H1 (cell line): Measurements from ENCODE around the gene ANO9. TPM values are rescaled to one million over a fixed set of nuclear protein-coding genes. Genes with fewer than 3 reads are reported as not detected.

Experiments
- CTCF ChIA-PET: fragments of 300-600 bp; sonication (Branson Sonifier 250); formaldehyde crosslinking; loops from one replicate; lab custom pipeline; 2021; ENCODE audit not compliant: partially characterized antibody; lab: Charles Lee
- POLR2A ChIA-PET: fragments of 300-600 bp; sonication (Branson Sonifier 250); formaldehyde crosslinking; loops from one replicate; lab custom pipeline; 2021; ENCODE audit warnings: inconsistent platforms; ENCODE audit not compliant: partially characterized antibody; lab: Charles Lee
- DNase-seq, 2 experiments: peaks; one replicate each; pipeline versions ENCODE4 v3.0.0 to v3.0.0-alpha.2; 2010 to 2022; ENCODE audit warnings: low spot score in 2 of 2, low read depth in 1 of 2, mixed read lengths in 1 of 2
- FAIRE-seq: peaks from 2 replicates; lab custom pipeline; 2011; peaks lifted over from hg19 to GRCh38; lab: Jason Lieb, UNC
- H2AFZ ChIP-seq: 2 replicates; pipeline ENCODE4 v1.8.1; 2012; ENCODE audit warnings: low read length, inconsistent platforms
- H2AK5ac ChIP-seq: 2 replicates; pipeline ENCODE4 v1.6.1; 2013; ENCODE audit warnings: low read depth, low read length
- H2BK120ac ChIP-seq: replicated peaks from 2 replicates; pipeline ENCODE3; 2013; ENCODE audit warnings: low read depth, low read length, inconsistent platforms
- H2BK12ac ChIP-seq: 2 replicates; pipeline ENCODE4 v1.6.1; 2013; ENCODE audit warnings: low read depth, low read length
- H2BK15ac ChIP-seq: 2 replicates; pipeline ENCODE4 v1.6.1; 2013; ENCODE audit warnings: low read length
- H2BK20ac ChIP-seq: 2 replicates; pipeline ENCODE4 v1.6.1; 2013; ENCODE audit warnings: low read length
- H2BK5ac ChIP-seq: 2 replicates; pipeline ENCODE4 v1.6.1; 2013; ENCODE audit warnings: low read depth, low read length
- H3K14ac ChIP-seq: 2 replicates; pipeline ENCODE4 v1.6.1; 2013; ENCODE audit warnings: inconsistent platforms; ENCODE audit not compliant: insufficient read length
- H3K18ac ChIP-seq: 2 replicates; pipeline ENCODE4 v1.6.1; 2013; ENCODE audit warnings: low read length; ENCODE audit errors: extremely low read depth
- H3K23ac ChIP-seq: 2 replicates; pipeline ENCODE4 v1.6.1; 2013; ENCODE audit warnings: inconsistent platforms; ENCODE audit not compliant: insufficient read length
- H3K23me2 ChIP-seq: 2 replicates; pipeline ENCODE4 v1.6.1; 2013; ENCODE audit warnings: low read depth, low read length
- H3K27ac ChIP-seq: 2 replicates; pipeline ENCODE4 v1.6.1; 2011; ENCODE audit warnings: low read depth, low read length, inconsistent platforms
- H3K27me3 ChIP-seq, 4 experiments: replicated peaks in 1 of 4; 1 replicate in 1 of 4; 2 replicates in 3 of 4; pipeline versions ENCODE4 v1.6.1 to v1.8.1; 2011 to 2013; ENCODE audit warnings: low read length in 3 of 4, mild to moderate bottlenecking in 3 of 4, inconsistent platforms in 2 of 4, mixed read lengths in 2 of 4, moderate library complexity in 1 of 4; ENCODE audit not compliant: control insufficient read depth in 3 of 4, insufficient read depth in 3 of 4; ENCODE audit errors: extremely low read depth in 1 of 4
- H3K36me3 ChIP-seq, 4 experiments: 2 replicates each; pipeline versions ENCODE4 v1.6.1 to v1.8.1; 2011 to 2013; ENCODE audit warnings: mild to moderate bottlenecking in 4 of 4, low read length in 3 of 4, moderate library complexity in 2 of 4, control low read depth in 1 of 4, inconsistent platforms in 1 of 4; ENCODE audit not compliant: insufficient read depth in 4 of 4, control insufficient read depth in 2 of 4
- H3K4ac ChIP-seq: replicated peaks from 2 replicates; pipeline ENCODE3; 2013; ENCODE audit warnings: low read length, low read depth, mixed read lengths, inconsistent platforms; ENCODE audit not compliant: insufficient read length
- H3K4me1 ChIP-seq, 4 experiments: replicated peaks in 1 of 4; 1 replicate in 1 of 4; 2 replicates in 3 of 4; pipeline versions ENCODE4 v1.6.1 to v1.8.1; 2011 to 2013; ENCODE audit warnings: low read length in 3 of 4, inconsistent platforms in 2 of 4, mixed read lengths in 1 of 4; ENCODE audit not compliant: insufficient read depth in 4 of 4, control insufficient read depth in 3 of 4
- H3K4me2 ChIP-seq, 2 experiments: 2 replicates each; pipeline versions ENCODE4 v1.6.1 to v1.8.1; 2011 to 2013; ENCODE audit warnings: low read depth in 2 of 2, low read length in 2 of 2, control low read depth in 1 of 2, inconsistent platforms in 1 of 2, mild to moderate bottlenecking in 1 of 2; ENCODE audit not compliant: insufficient read depth in 1 of 2
- H3K4me3 ChIP-seq, 4 experiments: fragments of 200-600, 300-600 bp in 1 of 4; sonication (generic), shearing (Covaris generic), sonication (Bioruptor Twin) in 1 of 4; 2 replicates each; pipeline versions ENCODE4 v1.5.1 to v1.8.1; 2011 to 2016; ENCODE audit warnings: low read length in 4 of 4, low read depth in 3 of 4, control low read depth in 2 of 4, inconsistent platforms in 2 of 4, mild to moderate bottlenecking in 2 of 4, mixed read lengths in 1 of 4, moderate library complexity in 1 of 4; ENCODE audit not compliant: insufficient read depth in 2 of 4; ENCODE audit errors: extremely low read depth in 1 of 4
- H3K56ac ChIP-seq: replicated peaks from 2 replicates; pipeline ENCODE3; 2013; ENCODE audit warnings: low read depth, mild to moderate bottlenecking, mixed read lengths, low read length, inconsistent platforms; ENCODE audit not compliant: insufficient read length
- H3K79me1 ChIP-seq: 2 replicates; pipeline ENCODE4 v1.6.1; 2013; ENCODE audit warnings: low read depth, low read length, control low read depth
- H3K79me2 ChIP-seq, 2 experiments: 2 replicates each; pipeline versions ENCODE4 v1.6.1 to v1.8.1; 2012 to 2013; ENCODE audit warnings: low read length in 2 of 2, mild to moderate bottlenecking in 2 of 2, inconsistent platforms in 1 of 2; ENCODE audit not compliant: insufficient read depth in 2 of 2, control insufficient read depth in 1 of 2
- H3K9ac ChIP-seq, 4 experiments: replicated peaks in 1 of 4; 1 replicate in 1 of 4; 2 replicates in 3 of 4; pipeline versions ENCODE4 v1.6.1 to v1.8.1; 2011 to 2013; ENCODE audit warnings: low read depth in 3 of 4, low read length in 3 of 4, control low read depth in 2 of 4, mild to moderate bottlenecking in 2 of 4, moderate library complexity in 2 of 4, inconsistent platforms in 1 of 4; ENCODE audit errors: extremely low read depth in 1 of 4
- H3K9me3 ChIP-seq, 2 experiments: 2 replicates each; pipeline versions ENCODE4 v1.6.1 to v1.8.1; 2012 to 2013; ENCODE audit warnings: mild to moderate bottlenecking in 2 of 2, moderate library complexity in 2 of 2, control low read depth in 1 of 2, inconsistent platforms in 1 of 2, low read depth in 1 of 2, low read length in 1 of 2, mixed read lengths in 1 of 2; ENCODE audit not compliant: insufficient read depth in 2 of 2
- H4K20me1 ChIP-seq, 2 experiments: replicated peaks in 1 of 2; 2 replicates each; pipeline versions ENCODE3 to v1.8.1; 2011 to 2013; ENCODE audit warnings: inconsistent platforms in 2 of 2, low read length in 2 of 2, mild to moderate bottlenecking in 1 of 2; ENCODE audit not compliant: insufficient read depth in 2 of 2, control insufficient read depth in 1 of 2
- H4K5ac ChIP-seq: 2 replicates; pipeline ENCODE4 v1.6.1; 2013; ENCODE audit warnings: low read length, low read depth, mixed read lengths, inconsistent platforms; ENCODE audit not compliant: insufficient read length
- H4K8ac ChIP-seq: 2 replicates; pipeline ENCODE4 v1.8.0; 2013; ENCODE audit warnings: mild to moderate bottlenecking, moderate library complexity, low read length, inconsistent platforms; ENCODE audit not compliant: insufficient read depth; ENCODE audit errors: extremely low read depth
- H4K91ac ChIP-seq: replicated peaks from 2 replicates; pipeline ENCODE3; 2013; ENCODE audit warnings: low read length, mixed read lengths, inconsistent platforms; ENCODE audit not compliant: insufficient read length
- GABPA ChIP-seq: IDR thresholded peaks from 2 replicates; pipeline ENCODE4 v1.6.1; 2011; ENCODE audit warnings: mild to moderate bottlenecking, low read length, moderate library complexity, borderline replicate concordance; ENCODE audit not compliant: insufficient read depth
- WGBS, 2 experiments: shearing (Covaris generic) in 1 of 2; methylation state at CpG; one replicate each; pipeline versions ENCODE4 v1.1.6 to v1.1.7; 2013 to 2015; ENCODE audit warnings: low lambda C conversion rate in 2 of 2, mixed read lengths in 2 of 2, inconsistent platforms in 1 of 2, low coverage in 1 of 2, missing lambda C conversion rate in 1 of 2; ENCODE audit not compliant: insufficient replicate concordance in 2 of 2, insufficient coverage in 1 of 2, insufficient read length in 1 of 2; ENCODE audit errors: extremely low coverage in 1 of 2, missing lambda C conversion rate in 1 of 2; 5-methylcytosine and 5-hydroxymethylcytosine counted together
- polyA plus RNA-seq, 7 experiments: library from polyadenylated mRNA; depleted of rRNA in 3 of 7; stranded (reverse) in 5 of 7; unstranded in 2 of 7; fragments of >200 nt in 5 of 7; fragments of 200-250 nt in 2 of 7; gene quantifications; 1 replicate in 5 of 7; 2 replicates in 1 of 7; 4 replicates in 1 of 7; pipeline versions ENCODE4 v1.2.1 to v1.2.3, GENCODE V29; 2011 to 2013; ENCODE audit warnings: missing spikeins in 2 of 7, mixed read lengths in 2 of 7
- total RNA-seq: library from RNA; stranded (reverse); fragmentation: NEBNext Ultra II Directional; extraction: Animal tissue kit (Norgen Biotek cat#: 25700); gene quantifications from 2 replicates; pipeline ENCODE4 v1.2.1, GENCODE V29; 2021

The ANO9 gene
- total and polyA plus RNA-seq, 2 of the 8 experiments (the other 6 are each of a cell fraction or from before 2014, with no cell fraction given), result 20.0 to 20.7 TPM

- H2BK5ac ChIP-seq, result no peak overlapping the region
- no peak overlapping the region for H2BK120ac ChIP-seq
- POLR2A ChIA-PET, result interaction anchor here (1.0 kb wide), 1 partner anchor 18 kb away, joined by 3 read pairs; no protein-coding TSS in a partner anchor
- no peak overlapping the region for H3K23ac ChIP-seq
- peaks cover 6 to 10% of the 10 kb centered on the region in 2 experiments; a peak in 3 of 4 replicates for H3K9me3 ChIP-seq
- no peak overlapping the region for H2AFZ ChIP-seq
- H3K4me1 ChIP-seq, result no peaks in the 10 kb centered on the region; a peak in 1 of 7 replicates
- H3K14ac ChIP-seq, result no peak overlapping the region
- no peak for DNase-seq
- H4K5ac ChIP-seq, result no peak overlapping the region
- CTCF ChIA-PET, result no interaction called here
- H3K4me2 ChIP-seq, result no peak overlapping the region
- TF ChIP-seq GABPA, result no peak
- no peaks in the 10 kb centered on the region for H3K23me2 ChIP-seq
- H3K56ac ChIP-seq, result no peak overlapping the region
- H4K20me1 ChIP-seq, result no peaks in the 10 kb centered on the region
- no peak overlapping the region for H2BK20ac ChIP-seq
- H2BK12ac ChIP-seq, result no peak overlapping the region
- no peak overlapping the region for H2AK5ac ChIP-seq
- no peak overlapping the region for H3K4me3 ChIP-seq
- H4K91ac ChIP-seq, result no peak overlapping the region
- H4K8ac ChIP-seq, result no peak overlapping the region
- no peak overlapping the region for H2BK15ac ChIP-seq
- H3K36me3 ChIP-seq, result 0 out of 8 replicates have a peak, but pooled peaks cover 0 to 2% (median 0%) of the 10 kb centered on the region in 4 experiments
- H3K27me3 ChIP-seq, result no peaks in the 10 kb centered on the region
- H3K27ac ChIP-seq, result no peak overlapping the region
- no peak overlapping the region for H3K4ac ChIP-seq
- H3K9ac ChIP-seq, result no peak overlapping the region
- no peaks in the 10 kb centered on the region for H3K79me1 ChIP-seq
- H3K79me2 ChIP-seq, result no peaks in the 10 kb centered on the region
- H3K18ac ChIP-seq, result no peak overlapping the region
- no peak for FAIRE-seq
- WGBS, 2 experiments, result 91% methylated on average over 16 of the region's 16 CpGs; no CpG with 5 or more reads in 1 of the 2 experiments
These were observed 7.3 kb downstream of the ANO9 start for GRCh38 chr11:434496-434895.
